Neural progenitor cell (in vitro differentiated cells): ENCODE results near the gene RAET1G. TPM values are rescaled to one million over a fixed set of nuclear protein-coding genes. Genes with fewer than 3 reads are reported as not detected.

ENCODE experiments used
- DNase-seq: peaks from one replicate; pipeline ENCODE4 v3.0.0-alpha.2; 2016; ENCODE audit warnings: low spot score
- H2AFZ ChIP-seq: fragments of 200-600 bp; sonication (generic); replicated peaks from 2 replicates; pipeline ENCODE4 v1.6.1; 2016; ENCODE audit warnings: antibody characterized with exemption
- H3F3A ChIP-seq: fragments of 200-600 bp; sonication (generic); 2 replicates; pipeline ENCODE4 v1.6.1; 2016; ENCODE audit warnings: antibody characterized with exemption, low read depth
- H3K27ac ChIP-seq: fragments of 200-600 bp; sonication (generic); 2 replicates; pipeline ENCODE4 v1.5.1; 2016; ENCODE audit warnings: mild to moderate bottlenecking
- H3K27me3 ChIP-seq: fragments of 200-600 bp; sonication (generic); 2 replicates; pipeline ENCODE4 v1.6.1; 2016; ENCODE audit warnings: mild to moderate bottlenecking, moderate library complexity
- H3K36me3 ChIP-seq: fragments of 200-600 bp; sonication (generic); 2 replicates; pipeline ENCODE4 v1.5.1; 2016
- H3K4me1 ChIP-seq: fragments of 200-600 bp; sonication (generic); 2 replicates; pipeline ENCODE4 v1.6.1; 2016; ENCODE audit warnings: mixed run types
- H3K4me2 ChIP-seq: fragments of 200-600 bp; sonication (generic); 2 replicates; pipeline ENCODE4 v1.6.1; 2016
- H3K4me3 ChIP-seq: fragments of 200-600 bp; sonication (generic); 2 replicates; pipeline ENCODE4 v1.5.1; 2016
- H3K79me2 ChIP-seq: fragments of 200-600 bp; sonication (generic); 2 replicates; pipeline ENCODE4 v1.6.1; 2016; ENCODE audit warnings: low read depth
- H3K9ac ChIP-seq: fragments of 200-600 bp; sonication (generic); 2 replicates; pipeline ENCODE4 v1.6.1; 2016
- H3K9me3 ChIP-seq: fragments of 200-600 bp; sonication (generic); 2 replicates; pipeline ENCODE4 v1.5.1; 2016; ENCODE audit warnings: low read depth
- H4K20me1 ChIP-seq: fragments of 200-600 bp; sonication (generic); 2 replicates; pipeline ENCODE4 v1.6.1; 2016; ENCODE audit warnings: low read depth
- H3K27ac Mint-ChIP-seq: 3 replicates; pipeline ENCODE4 v1.8.0; 2021; ENCODE audit warnings: mixed read lengths
- H3K27me3 Mint-ChIP-seq: 2 replicates; pipeline ENCODE4 v1.8.0; 2022; ENCODE audit warnings: low read depth, mild to moderate bottlenecking, inconsistent platforms, moderate library complexity, mixed read lengths; ENCODE audit not compliant: insufficient read depth
- H3K36me3 Mint-ChIP-seq: 3 replicates; pipeline ENCODE4 v1.8.0; 2021; ENCODE audit warnings: mixed read lengths
- H3K4me1 Mint-ChIP-seq: 3 replicates; pipeline ENCODE4 v1.8.0; 2021; ENCODE audit warnings: mixed read lengths
- H3K4me3 Mint-ChIP-seq: 3 replicates; pipeline ENCODE4 v1.8.0; 2021; ENCODE audit warnings: mild to moderate bottlenecking, moderate library complexity, mixed read lengths
- H3K9me3 Mint-ChIP-seq: 3 replicates; pipeline ENCODE4 v1.8.0; 2020; ENCODE audit warnings: mixed read lengths
- EZH2 ChIP-seq: fragments of 200-600 bp; sonication (generic); IDR thresholded peaks from 2 replicates; pipeline ENCODE4 v1.6.1; 2017; ENCODE audit warnings: antibody characterized with exemption, mild to moderate bottlenecking, moderate library complexity
- EZH2phosphoT487 ChIP-seq: fragments of 200-600 bp; sonication (generic); IDR thresholded peaks from 2 replicates; pipeline ENCODE4 v1.6.1; 2017; ENCODE audit warnings: antibody characterized with exemption
- total RNA-seq: library from RNA; depleted of rRNA; stranded (reverse); fragments of >200 nt; gene quantifications from 2 replicates; pipeline ENCODE4 v1.2.3, GENCODE V29; 2015; ENCODE audit warnings: low replicate concordance
- TF ChIP-seq, protein P1 (sequence below): fragments of 200-600 bp; sonication (generic); IDR thresholded peaks from 2 replicates; pipeline ENCODE4 v1.5.1; 2017; ENCODE audit warnings: antibody characterized with exemption, mild to moderate bottlenecking

The RAET1G gene
- total RNA-seq, 1 donor from 2014 or later: not detected

DNA sequence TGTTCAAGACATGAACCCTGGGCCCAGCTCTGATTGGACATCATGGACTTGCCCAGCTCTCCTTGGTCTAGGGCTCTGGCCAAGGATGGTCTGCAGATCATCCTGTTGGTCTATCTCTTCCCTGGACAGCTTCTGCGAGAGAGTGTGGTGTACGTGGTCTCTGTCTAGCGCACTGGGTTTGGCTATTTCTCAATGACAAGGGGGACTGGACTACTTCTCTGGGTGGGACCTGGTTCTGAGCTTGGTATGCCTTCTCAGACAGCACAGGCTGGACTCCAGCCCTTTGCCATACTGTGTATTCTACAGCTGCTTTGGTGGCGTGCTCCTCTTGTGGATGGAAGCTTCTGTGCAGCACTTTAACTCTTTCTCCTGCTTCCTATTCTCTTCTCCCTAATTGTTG lies 16.5 kb downstream of the RAET1G start:
- no peaks in the 10 kb centered on the region for H4K20me1 ChIP-seq
- H3K9me3 ChIP-seq: no peaks in the 10 kb centered on the region
- TF ChIP-seq EZH2phosphoT487 (no peak), EZH2 (no peak)
- TF ChIP-seq, protein P1, sequence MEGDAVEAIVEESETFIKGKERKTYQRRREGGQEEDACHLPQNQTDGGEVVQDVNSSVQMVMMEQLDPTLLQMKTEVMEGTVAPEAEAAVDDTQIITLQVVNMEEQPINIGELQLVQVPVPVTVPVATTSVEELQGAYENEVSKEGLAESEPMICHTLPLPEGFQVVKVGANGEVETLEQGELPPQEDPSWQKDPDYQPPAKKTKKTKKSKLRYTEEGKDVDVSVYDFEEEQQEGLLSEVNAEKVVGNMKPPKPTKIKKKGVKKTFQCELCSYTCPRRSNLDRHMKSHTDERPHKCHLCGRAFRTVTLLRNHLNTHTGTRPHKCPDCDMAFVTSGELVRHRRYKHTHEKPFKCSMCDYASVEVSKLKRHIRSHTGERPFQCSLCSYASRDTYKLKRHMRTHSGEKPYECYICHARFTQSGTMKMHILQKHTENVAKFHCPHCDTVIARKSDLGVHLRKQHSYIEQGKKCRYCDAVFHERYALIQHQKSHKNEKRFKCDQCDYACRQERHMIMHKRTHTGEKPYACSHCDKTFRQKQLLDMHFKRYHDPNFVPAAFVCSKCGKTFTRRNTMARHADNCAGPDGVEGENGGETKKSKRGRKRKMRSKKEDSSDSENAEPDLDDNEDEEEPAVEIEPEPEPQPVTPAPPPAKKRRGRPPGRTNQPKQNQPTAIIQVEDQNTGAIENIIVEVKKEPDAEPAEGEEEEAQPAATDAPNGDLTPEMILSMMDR: no peak
- no peak overlapping the region for H3K27ac Mint-ChIP-seq
- H3K27me3 ChIP-seq: peaks cover under 1% of the 10 kb centered on the region
- no peak overlapping the region for H3K4me3 ChIP-seq
- peaks cover 11% of the 10 kb centered on the region for H3K27me3 Mint-ChIP-seq
- H3F3A ChIP-seq: no peaks in the 10 kb centered on the region
- H3K27ac ChIP-seq: no peak overlapping the region
- H3K9ac ChIP-seq: no peak overlapping the region
- no peak for DNase-seq
- H3K79me2 ChIP-seq: no peaks in the 10 kb centered on the region
- no peaks in the 10 kb centered on the region for H3K4me1 ChIP-seq
- H3K4me3 Mint-ChIP-seq: no peak overlapping the region
- H3K4me2 ChIP-seq: no peak overlapping the region
- no peak overlapping the region for H2AFZ ChIP-seq
- no peaks in the 10 kb centered on the region for H3K36me3 ChIP-seq
- H3K4me1 Mint-ChIP-seq: no peaks in the 10 kb centered on the region
- peaks cover 17% of the 10 kb centered on the region for H3K9me3 Mint-ChIP-seq
- H3K36me3 Mint-ChIP-seq: peaks cover 3% of the 10 kb centered on the region

- Mint-ChIP-seq H3K9me3 (peaks cover 17% of the 10 kb centered on the region), H3K4me3 (no peak overlapping the region), H3K27me3 (peaks cover 10% of the 10 kb centered on the region), H3K36me3 (peaks cover 3% of the 10 kb centered on the region), H3K27ac (no peak overlapping the region), H3K4me1 (no peaks in the 10 kb centered on the region)
- H3K4me3 ChIP-seq: no peak overlapping the region
- no peak overlapping the region for H3K27ac ChIP-seq
- no peaks in the 10 kb centered on the region for H3F3A ChIP-seq
- no peak overlapping the region for H2AFZ ChIP-seq
- H3K4me1 ChIP-seq: no peaks in the 10 kb centered on the region
- H3K9ac ChIP-seq: no peak overlapping the region
- no peaks in the 10 kb centered on the region for H3K9me3 ChIP-seq
- H3K79me2 ChIP-seq: no peaks in the 10 kb centered on the region
- no peaks in the 10 kb centered on the region for H3K27me3 ChIP-seq
- no peak overlapping the region for H3K4me2 ChIP-seq
- H3K36me3 ChIP-seq: no peaks in the 10 kb centered on the region
- H4K20me1 ChIP-seq: no peaks in the 10 kb centered on the region
- TF ChIP-seq EZH2: no peak
- TF ChIP-seq, protein P1: no peak
- no peak for TF ChIP-seq EZH2phosphoT487
- DNase-seq: no peak
Observed at GRCh38 chr6:149905911-149906371, 17.0 kb downstream of the RAET1G start.

- H3K4me1 ChIP-seq: no peaks in the 10 kb centered on the region
- H3K36me3 ChIP-seq: no peaks in the 10 kb centered on the region
- H3K4me1 Mint-ChIP-seq: no peaks in the 10 kb centered on the region
- H3K36me3 Mint-ChIP-seq: peaks cover 3% of the 10 kb centered on the region
- peaks cover 17% of the 10 kb centered on the region for H3K9me3 Mint-ChIP-seq
- H3K4me3 Mint-ChIP-seq: no peak overlapping the region
- H3F3A ChIP-seq: no peaks in the 10 kb centered on the region
- no peak overlapping the region for H3K4me3 ChIP-seq
- H3K27ac Mint-ChIP-seq: no peak overlapping the region
- H3K27me3 ChIP-seq: no peaks in the 10 kb centered on the region
- no peaks in the 10 kb centered on the region for H3K79me2 ChIP-seq
- H3K4me2 ChIP-seq: no peak overlapping the region
- no peak for TF ChIP-seq EZH2
- no peak for TF ChIP-seq EZH2phosphoT487
- TF ChIP-seq, protein P1: no peak
- no peaks in the 10 kb centered on the region for H3K9me3 ChIP-seq
- no peaks in the 10 kb centered on the region for H4K20me1 ChIP-seq
- H2AFZ ChIP-seq: no peak overlapping the region
- H3K27me3 Mint-ChIP-seq: peaks cover 10% of the 10 kb centered on the region
- no peak for DNase-seq
- no peak overlapping the region for H3K9ac ChIP-seq
- no peak overlapping the region for H3K27ac ChIP-seq
Observed at GRCh38 chr6:149905371-149905910, 17.5 kb downstream of the RAET1G start.
